Measurements from ENCODE around the gene GJA8.
A peak's percentile ranks its signal among the peaks of the same experiment; 100 is the strongest.
"Not testable (repeated sequence)": the region's sequence is repeated elsewhere in the genome, so short reads cannot be mapped to it uniquely, and the experiment has no call there.

The GJA8 gene

DNA sequence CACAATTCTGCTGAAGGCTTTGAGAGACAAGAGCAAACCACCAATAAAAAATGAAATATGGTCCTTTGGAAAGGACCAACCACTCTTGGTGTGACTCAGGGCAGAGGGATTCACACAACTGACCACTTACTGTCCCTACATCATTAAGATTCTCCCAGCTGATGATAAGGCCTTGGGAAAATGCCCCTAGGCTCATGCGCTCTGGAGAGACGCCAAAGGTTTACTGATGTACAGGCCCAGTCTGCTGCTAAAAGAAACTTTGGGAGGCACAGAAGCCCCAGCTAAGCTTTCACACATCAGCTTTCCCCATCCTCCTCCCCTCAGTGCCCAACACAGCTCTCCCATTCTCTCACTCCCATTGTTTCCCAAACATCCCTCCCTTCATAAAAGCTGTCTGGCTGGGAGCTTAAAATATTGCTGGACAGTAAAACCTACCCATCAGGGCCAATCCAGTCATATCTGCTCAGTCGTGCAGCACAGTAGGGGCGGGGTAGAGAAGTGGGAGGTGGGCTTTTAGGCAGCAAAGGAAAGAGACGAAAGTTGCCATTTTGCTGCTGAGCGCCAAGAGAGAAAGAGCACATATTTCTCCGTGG, at the start of gene GJA8:
Gene GJA8 (plus strand): TSS at position 543 of the 593 bp plus-strand sequence. CDS start 5,161 bp downstream, outside the sequence.
- no peak for FAIRE-seq
- DNase-seq (ENCODE audit: insufficient read length, low spot score): no peak

DNA sequence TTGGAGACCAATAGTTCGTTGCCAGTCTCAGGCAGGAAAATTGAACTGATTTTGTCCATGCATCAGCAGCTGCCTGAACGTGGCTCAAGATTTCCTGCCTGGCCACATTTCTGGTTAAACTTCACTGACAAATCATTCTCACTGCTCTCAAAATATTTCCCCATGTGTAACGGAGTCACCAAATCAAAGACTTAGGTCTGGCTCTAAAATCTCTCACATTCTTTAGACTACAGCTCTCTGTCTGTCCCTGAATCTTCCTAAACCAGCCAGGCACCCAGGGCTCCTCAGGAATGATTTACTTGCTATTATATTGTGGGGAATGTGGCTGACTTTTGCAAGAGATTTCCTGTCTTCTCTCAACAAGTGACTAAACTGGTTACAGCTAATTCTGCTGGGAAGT, 49.2 kb upstream of the GJA8 start:
- FAIRE-seq (no peak), DNase-seq (ENCODE audit: insufficient read length, low spot score) (no peak)

DNA sequence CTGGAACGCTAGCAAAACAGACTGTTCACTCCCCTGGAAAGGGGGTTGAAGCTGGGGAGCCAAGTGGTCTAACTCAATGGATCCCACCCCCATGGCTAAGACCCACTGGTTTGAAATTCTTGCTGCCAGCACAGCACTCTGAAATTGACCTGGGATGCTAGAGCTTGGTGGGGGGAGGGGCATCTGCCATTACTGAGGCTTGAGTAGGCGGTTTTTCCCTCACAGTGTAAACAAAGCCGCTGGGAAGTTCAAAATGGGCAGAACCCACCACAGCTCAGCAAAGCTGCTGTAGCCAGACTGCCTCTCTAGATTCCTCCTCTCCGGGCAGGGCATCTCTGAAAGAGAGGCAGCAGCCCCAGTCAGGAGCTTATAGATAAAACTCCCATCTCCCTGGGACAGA, 47.6 kb upstream of the GJA8 start:
- DNase-seq (ENCODE audit: insufficient read length, low spot score); FAIRE-seq: not testable (repeated sequence)

GRCh38 chr1:147855996-147856395, 46.6 kb upstream of the GJA8 start:
- not testable (repeated sequence) for FAIRE-seq; DNase-seq (ENCODE audit: insufficient read length, low spot score)

- FAIRE-seq; DNase-seq (ENCODE audit: insufficient read length, low spot score): not testable (repeated sequence)
Measured at GRCh38 chr1:147867204-147867603, 35.4 kb upstream of the GJA8 start.

DNA sequence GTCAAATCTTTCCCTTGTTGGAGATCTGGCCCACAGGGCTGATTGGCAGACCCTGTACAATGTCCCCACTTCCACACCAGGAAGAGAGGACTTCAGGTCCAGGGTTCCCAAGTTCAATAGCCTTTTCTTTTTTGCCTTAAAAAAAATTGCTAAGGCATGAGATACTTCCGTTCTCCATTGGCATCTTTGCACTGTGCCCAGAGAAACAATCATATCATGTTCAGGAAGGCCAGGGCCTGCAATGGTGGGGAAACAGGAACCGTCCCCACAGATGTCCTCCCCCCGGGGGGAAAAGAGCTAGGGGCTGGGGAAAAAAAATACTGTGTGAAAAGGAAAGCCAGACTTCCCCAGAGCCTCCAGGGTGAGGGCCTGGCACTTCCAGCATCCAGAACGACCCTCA, 24.6 kb upstream of the GJA8 start:
- no peak for FAIRE-seq
- DNase-seq (ENCODE audit: insufficient read length, low spot score): no peak

DNA sequence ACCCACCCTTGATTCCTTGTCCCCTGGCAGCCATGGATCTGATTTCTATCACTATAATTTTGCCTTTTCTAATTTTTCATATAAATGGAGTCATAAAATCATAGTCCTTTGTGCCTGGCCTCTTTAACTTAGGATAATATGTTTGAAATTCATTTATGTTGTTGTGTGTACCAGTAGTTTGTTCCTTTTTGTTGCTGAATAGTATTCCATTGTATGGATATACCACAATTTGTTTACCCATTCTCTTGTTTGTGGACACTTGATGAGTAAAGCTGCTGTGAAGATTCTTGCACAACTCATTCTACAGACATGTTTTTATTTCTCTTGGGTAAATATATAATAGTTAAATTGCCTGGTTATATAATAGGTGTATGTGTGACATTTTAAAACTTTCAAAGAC, 22.7 kb upstream of the GJA8 start:
- FAIRE-seq: no peak

GRCh38 chr1:147882535-147882934, 20.1 kb upstream of the GJA8 start:
- FAIRE-seq (no peak), DNase-seq (ENCODE audit: insufficient read length, low spot score) (no peak)

More for the DNA sequence above, 22.7 kb upstream of the GJA8 start:
- DNase-seq (ENCODE audit: insufficient read length, low spot score): no peak

GRCh38 chr1:147890177-147890790, 12.3 kb upstream of the GJA8 start:
- DNase-seq (ENCODE audit: insufficient read length, low spot score) (peak; percentile 65), FAIRE-seq (no peak)

DNA sequence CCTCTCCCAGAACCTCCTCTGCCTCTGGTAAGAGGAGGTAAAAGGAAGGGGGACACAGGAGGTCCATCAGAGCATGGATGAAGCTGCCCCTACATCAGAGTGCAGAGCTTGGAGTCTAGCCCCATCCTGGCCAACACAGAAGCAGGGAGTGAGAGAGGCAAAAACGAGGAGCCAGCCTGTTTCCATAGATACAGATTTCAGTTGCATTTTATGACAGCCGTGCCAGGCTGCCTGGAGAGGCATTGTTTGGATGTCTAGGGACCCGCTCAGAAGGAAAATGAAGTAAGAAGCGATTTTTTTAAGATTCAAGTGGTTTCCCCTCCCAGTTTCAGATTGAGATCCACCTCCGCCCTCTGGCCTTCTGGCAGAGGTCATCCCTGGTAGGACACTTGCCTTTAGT, 11.5 kb upstream of the GJA8 start:
- DNase-seq (ENCODE audit: insufficient read length, low spot score): no peak
- no peak for FAIRE-seq

DNA sequence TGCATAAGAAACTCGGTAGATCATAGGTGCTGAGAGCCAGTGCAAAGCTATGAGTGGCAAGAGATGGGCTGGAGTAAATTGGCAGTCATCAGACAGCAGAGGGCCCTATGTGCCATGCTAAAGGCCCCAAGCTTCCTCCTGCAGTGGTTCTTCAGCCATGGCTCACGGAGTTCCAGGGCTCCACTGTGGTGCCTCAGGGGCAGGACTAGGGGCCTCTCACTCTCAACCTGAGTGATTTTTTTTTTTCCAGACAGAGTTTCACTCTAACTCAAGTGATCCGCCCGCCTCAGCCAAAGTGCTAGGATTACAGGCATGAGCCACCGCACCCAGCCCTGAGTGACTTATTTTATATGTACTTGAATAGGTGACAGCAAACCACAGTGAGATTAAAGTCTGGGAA, 10.4 kb upstream of the GJA8 start:
- FAIRE-seq (no peak), DNase-seq (ENCODE audit: insufficient read length, low spot score) (no peak)

DNA sequence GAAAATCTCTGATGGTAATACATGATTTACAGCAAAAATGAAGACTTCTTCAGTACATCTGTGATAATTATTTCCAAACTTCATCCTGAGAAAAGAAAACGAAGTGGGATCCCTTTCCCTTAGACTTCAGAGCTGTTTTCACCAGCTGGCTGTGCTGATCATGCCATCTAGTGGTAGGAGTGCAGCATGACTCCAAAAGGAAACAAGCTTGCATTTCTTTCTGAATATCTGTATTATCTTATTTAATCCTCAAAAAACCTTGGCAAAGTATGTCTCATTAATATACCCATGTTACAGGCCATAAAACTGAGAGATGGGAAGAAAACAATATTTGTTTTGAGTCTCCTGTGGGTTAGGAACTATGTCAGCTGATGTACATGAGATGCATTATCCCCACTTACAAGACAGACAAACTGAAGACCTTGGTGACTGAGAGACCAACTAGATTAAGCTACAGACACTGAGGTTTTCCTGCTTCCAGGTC, 9.8 kb upstream of the GJA8 start:
- DNase-seq (ENCODE audit: insufficient read length, low spot score): peak; percentile 34
- FAIRE-seq: no peak

DNA sequence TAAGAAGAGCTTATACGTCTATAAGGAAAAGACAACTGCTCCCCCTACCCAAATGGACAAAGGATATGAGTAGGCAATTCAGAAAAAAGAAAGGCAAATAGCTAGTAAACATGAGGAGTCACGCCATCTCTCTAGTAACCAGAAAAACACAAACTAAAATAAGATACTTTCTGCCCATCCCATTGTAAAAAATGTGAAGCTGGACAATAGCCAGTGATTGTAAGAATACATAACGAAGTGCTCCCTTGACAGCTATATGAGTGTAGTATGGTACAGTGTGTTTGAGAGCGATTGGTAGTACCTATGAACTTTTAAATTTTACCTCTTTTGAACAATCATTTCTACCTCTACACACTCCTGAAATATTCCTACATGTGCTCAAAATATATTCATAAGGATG, 7.5 kb upstream of the GJA8 start:
- DNase-seq (ENCODE audit: insufficient read length, low spot score) (no peak), FAIRE-seq (no peak)

GRCh38 chr1:147897029-147897752, 5.4 kb upstream of the GJA8 start:
- FAIRE-seq (no peak), DNase-seq (ENCODE audit: insufficient read length, low spot score) (no peak)

- FAIRE-seq (no peak), DNase-seq (ENCODE audit: insufficient read length, low spot score) (no peak)
Measured at GRCh38 chr1:147897789-147898188, 4.8 kb upstream of the GJA8 start.

- DNase-seq (ENCODE audit: insufficient read length, low spot score) (no peak), FAIRE-seq (no peak)
Measured at GRCh38 chr1:147904726-147905125, 2.1 kb downstream of the GJA8 start.

GRCh38 chr1:147907786-147908509, 5.4 kb downstream of the GJA8 start:
- no peak for FAIRE-seq

DNA sequence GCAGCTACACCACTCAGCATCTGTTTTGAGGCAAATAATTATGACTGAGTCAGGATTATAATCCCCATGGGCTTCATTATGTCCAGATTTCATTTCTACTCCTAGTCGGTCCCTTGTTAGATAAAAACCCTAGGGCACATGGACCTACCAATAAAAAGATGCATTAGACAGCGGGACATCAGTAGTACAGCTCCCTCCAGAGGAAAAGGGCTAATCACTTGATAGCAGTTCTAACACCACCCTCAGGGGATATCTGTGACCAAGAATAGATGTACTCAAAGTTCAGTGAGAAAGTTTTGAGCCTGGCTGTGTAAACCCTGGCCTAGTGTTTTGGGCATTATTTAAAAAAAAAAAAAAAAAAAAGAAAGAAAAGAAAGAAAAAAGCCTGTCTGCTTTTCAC, 10.0 kb downstream of the GJA8 start:
- DNase-seq (ENCODE audit: insufficient read length, low spot score) (no peak), FAIRE-seq (no peak)

More at GRCh38 chr1:147907786-147908509, 5.4 kb downstream of the GJA8 start:
- DNase-seq (ENCODE audit: insufficient read length, low spot score): no peak

DNA sequence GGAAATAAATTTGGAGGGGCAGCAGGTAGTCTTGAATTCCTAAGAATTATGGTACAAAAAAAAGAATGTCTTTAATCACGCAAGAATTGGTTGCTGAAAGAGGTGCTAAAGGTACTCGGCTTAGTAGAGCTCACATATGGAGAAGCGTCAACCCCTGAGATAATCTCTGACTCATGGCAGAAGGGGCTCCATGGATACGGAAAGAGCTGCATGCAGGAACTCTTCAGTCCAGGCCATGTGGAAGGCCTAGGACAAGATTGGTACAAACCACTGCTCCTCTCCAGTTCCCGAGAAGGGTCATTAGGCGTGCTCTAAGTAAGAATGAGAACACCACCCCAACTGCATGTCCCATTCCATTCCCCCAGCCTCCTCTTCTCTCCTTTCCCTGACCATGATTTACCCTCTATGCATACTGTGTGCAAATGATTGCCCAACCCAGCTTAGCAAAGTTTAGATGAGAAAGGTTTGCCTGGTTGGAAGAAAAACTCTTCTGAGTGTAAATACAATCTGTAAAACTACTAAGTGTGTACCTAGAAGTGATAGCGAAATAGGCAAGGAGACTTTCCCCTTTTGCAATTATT, 10.9 kb downstream of the GJA8 start:
- FAIRE-seq (no peak), DNase-seq (ENCODE audit: insufficient read length, low spot score) (no peak)

DNA sequence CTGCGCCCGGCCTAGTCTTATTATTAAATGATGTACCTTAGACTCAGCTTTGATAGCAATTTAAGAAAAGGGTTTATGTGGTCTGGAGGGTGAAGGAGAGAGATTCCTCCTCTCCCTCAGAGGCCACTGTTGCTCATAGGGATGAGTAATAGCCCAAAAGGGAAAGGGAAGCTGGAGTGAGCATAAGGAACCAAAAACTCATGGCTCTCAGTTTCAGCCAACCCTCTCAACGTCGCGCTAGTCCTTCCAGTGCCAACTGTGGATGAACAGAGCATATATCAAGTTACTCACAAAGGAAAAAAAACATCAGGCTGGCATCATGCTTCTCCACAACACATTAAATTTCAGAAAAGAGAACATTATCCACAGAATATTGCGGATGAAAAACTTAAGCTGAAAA, 17.3 kb downstream of the GJA8 start:
- no peak for DNase-seq (ENCODE audit: insufficient read length, low spot score)
- no peak for FAIRE-seq

- FAIRE-seq: no peak
- DNase-seq (ENCODE audit: insufficient read length, low spot score): no peak
Measured at GRCh38 chr1:147924813-147925212, 22.2 kb downstream of the GJA8 start.

Data from HTR-8/SVneo (cell line).